GM12878 (cell line): ENCODE measurements around the gene MAMLD1. TPM values are rescaled to one million over a fixed set of nuclear protein-coding genes. Genes with fewer than 3 reads are reported as not detected.

Source experiments
- ATAC-seq: fragments of 200-7000 bp; cut with Tn5 transposase; 3 replicates; pipeline ENCODE4 v1.9.1; 2020; ENCODE audit warnings: mild to moderate bottlenecking, moderate library complexity
- BruUV-seq: library from RNA; stranded (reverse); fragments of 400-500 nt; replicated peaks from 2 replicates; lab custom pipeline; 2021; lab: Mats Ljungman, UMichigan
- CTCF ChIA-PET: fragments of 300-600 bp; sonication (Branson Sonifier 250); formaldehyde crosslinking; extraction: SDS; loops from one replicate; lab custom pipeline; 2021; ENCODE audit warnings: inconsistent platforms; lab: Yijun Ruan, JAX
- POLR2A ChIA-PET: fragments of 350-600 bp; formaldehyde crosslinking; extraction: SDS; loops from one replicate; lab custom pipeline; 2021; ENCODE audit warnings: inconsistent platforms; lab: Charles Lee
- RAD21 ChIA-PET: fragments of 300-600 bp; sonication (Branson Sonifier 250); formaldehyde crosslinking; loops from one replicate; lab custom pipeline; 2023; ENCODE audit warnings: antibody characterized with exemption; ENCODE audit not compliant: unreplicated experiment; lab: Charles Lee
- SMC1A ChIA-PET: fragments of 300-600 bp; sonication (Branson Sonifier 250); formaldehyde crosslinking; loops from one replicate; lab custom pipeline; 2023; ENCODE audit not compliant: unreplicated experiment, uncharacterized antibody; lab: Charles Lee
- DNase-seq: peaks from one replicate; pipeline ENCODE4 v3.0.0-alpha.2; 2011; ENCODE audit warnings: low read depth, low spot score
- FAIRE-seq: peaks from 3 replicates; lab custom pipeline; 2011; peaks lifted over from hg19 to GRCh38; lab: Jason Lieb, UNC
- H2AFZ ChIP-seq: 2 replicates; pipeline ENCODE4 v1.6.0; 2011; ENCODE audit warnings: low read depth, low read length, control low read depth; ENCODE audit not compliant: control insufficient read depth
- H3K27ac ChIP-seq: 2 replicates; pipeline ENCODE4 v1.5.1; 2011; ENCODE audit warnings: control low read depth; ENCODE audit not compliant: control insufficient read depth, insufficient read depth
- H3K27me3 ChIP-seq, 2 experiments: replicated peaks in 1 of 2; 2 replicates each; pipeline versions ENCODE4 v1.6.0 to v1.6.1; 2011; ENCODE audit warnings: low read length in 1 of 2; ENCODE audit not compliant: control insufficient read depth in 2 of 2, insufficient read depth in 2 of 2
- H3K36me3 ChIP-seq, 2 experiments: 2 replicates each; pipeline ENCODE4 v1.5.1; 2011; ENCODE audit warnings: low read length in 1 of 2; ENCODE audit not compliant: control insufficient read depth in 2 of 2, insufficient read depth in 2 of 2
- H3K4me1 ChIP-seq: 2 replicates; pipeline ENCODE4 v1.6.1; 2011; ENCODE audit warnings: mild to moderate bottlenecking, low read length, moderate library complexity, mixed read lengths; ENCODE audit not compliant: control insufficient read depth, insufficient read depth
- H3K4me2 ChIP-seq: 2 replicates; pipeline ENCODE4 v1.6.0; 2011; ENCODE audit warnings: control low read depth; ENCODE audit not compliant: control insufficient read depth, insufficient read depth
- H3K4me3 ChIP-seq: fragments of 200-600 bp; sonication (generic); 2 replicates; pipeline ENCODE4 v1.5.1; 2016
- H3K79me2 ChIP-seq: 2 replicates; pipeline ENCODE4 v1.6.0; 2011; ENCODE audit warnings: low read length; ENCODE audit not compliant: control insufficient read depth, insufficient read depth
- H3K9ac ChIP-seq: 2 replicates; pipeline ENCODE4 v1.8.0; 2011; ENCODE audit warnings: low read length, control low read depth, mixed read lengths; ENCODE audit not compliant: control insufficient read depth, insufficient read depth
- H3K9me3 ChIP-seq: replicated peaks from 3 replicates; pipeline ENCODE4 v1.5.1; 2011; ENCODE audit warnings: mild to moderate bottlenecking, low read length; ENCODE audit not compliant: control insufficient read depth, insufficient read depth
- H4K20me1 ChIP-seq: 2 replicates; pipeline ENCODE4 v1.6.0; 2011; ENCODE audit not compliant: control insufficient read depth, insufficient read depth
- ASH2L ChIP-seq: fragments of 300-600, 200-600 bp; sonication (generic); IDR thresholded peaks from 2 replicates; pipeline ENCODE4 v1.6.1; 2017; ENCODE audit warnings: low read depth, mild to moderate bottlenecking, borderline replicate concordance
- CBFB ChIP-seq: IDR thresholded peaks from 2 replicates; pipeline ENCODE4 v1.6.1; 2016; ENCODE audit warnings: antibody characterized with exemption, low read depth
- CHD2 ChIP-seq: IDR thresholded peaks from 2 replicates; pipeline ENCODE4 v1.6.1; 2011; ENCODE audit warnings: low read depth, low read length, improper control_type of control experiment, borderline replicate concordance
- CREB1 ChIP-seq: IDR thresholded peaks from 2 replicates; pipeline ENCODE4 v1.6.1; 2012; ENCODE audit warnings: low read depth, mild to moderate bottlenecking, inconsistent platforms
- EGR1 ChIP-seq, 2 experiments: IDR thresholded peaks; 1 replicate in 1 of 2; 2 replicates in 1 of 2; pipeline ENCODE4 v1.6.1; 2011 to 2012; ENCODE audit warnings: low read depth in 2 of 2, low read length in 2 of 2, borderline replicate concordance in 1 of 2, mild to moderate bottlenecking in 1 of 2, moderate library complexity in 1 of 2
- MTA2 ChIP-seq: fragments of 450-650 bp; IDR thresholded peaks from 2 replicates; pipeline ENCODE4 v1.6.1; 2016; ENCODE audit warnings: low read depth, mild to moderate bottlenecking, moderate library complexity
- NR2C1 ChIP-seq: fragments of 450-650 bp; IDR thresholded peaks from 2 replicates; pipeline ENCODE4 v1.6.1; 2017; ENCODE audit warnings: antibody characterized with exemption, mild to moderate bottlenecking, moderate library complexity
- PAX8 ChIP-seq: fragments of 450-650 bp; IDR thresholded peaks from 2 replicates; pipeline ENCODE4 v1.6.1; 2017; ENCODE audit warnings: mild to moderate bottlenecking, moderate library complexity
- SMAD1 ChIP-seq: fragments of 450-650 bp; IDR thresholded peaks from 2 replicates; pipeline ENCODE4 v1.6.1; 2018; ENCODE audit warnings: mild to moderate bottlenecking, low read depth; ENCODE audit not compliant: partially characterized antibody
- TARDBP ChIP-seq: IDR thresholded peaks from 2 replicates; pipeline ENCODE4 v1.6.1; 2016; ENCODE audit warnings: borderline replicate concordance
- TCF3 ChIP-seq: IDR thresholded peaks from 2 replicates; pipeline ENCODE4 v1.6.1; 2012; ENCODE audit warnings: low read depth, mild to moderate bottlenecking, low read length, borderline replicate concordance; ENCODE audit not compliant: insufficient read depth
- YBX1 ChIP-seq: fragments of 450-650 bp; IDR thresholded peaks from 2 replicates; pipeline ENCODE4 v1.6.1; 2016; ENCODE audit warnings: antibody characterized with exemption
- ZZZ3 ChIP-seq: IDR thresholded peaks from 2 replicates; pipeline ENCODE4 v1.6.1; 2011; ENCODE audit warnings: low read depth; ENCODE audit not compliant: control insufficient read depth, insufficient read length
- WGBS: methylation state at CpG from one replicate; pipeline ENCODE4 v1.1.6; 2016; ENCODE audit warnings: low lambda C conversion rate; ENCODE audit not compliant: insufficient replicate concordance, insufficient coverage; ENCODE audit errors: missing lambda C conversion rate; 5-methylcytosine and 5-hydroxymethylcytosine counted together
- in situ Hi-C: fragments of 300-500 bp; cut with MboI; formaldehyde crosslinking; loops from 9 replicates; pipeline ENCODE4 v1.14.3; 2018; ENCODE audit warnings: mixed read lengths
- intact Hi-C: fragments of 100-400 bp; cut with micrococcal nuclease; formaldehyde crosslinking; loops from one replicate; pipeline ENCODE4 v1.14.2; 2022; ENCODE audit not compliant: unreplicated experiment
- polyA plus RNA-seq, 11 experiments: library from polyadenylated mRNA; depleted of rRNA in 4 of 11; unstranded in 6 of 11; stranded (reverse) in 5 of 11; fragments of >200 nt; fragmentation: Nextera tagmentation in 4 of 11; fragmentation: Illumina TruSeq in 1 of 11; extraction: Ambion mirVana in 4 of 11; extraction: Trizol in 1 of 11; gene quantifications; 1 replicate in 1 of 11; 2 replicates in 10 of 11; pipeline versions ENCODE4 v1.2.1 to v1.2.3, GENCODE V29; 2011 to 2016; ENCODE audit warnings: inconsistent platforms in 2 of 11, missing spikeins in 2 of 11, low read depth in 1 of 11
- total RNA-seq, 4 experiments: library from RNA; depleted of rRNA in 3 of 4; stranded (reverse); fragments of >200 nt in 3 of 4; fragmentation: Illumina TruSeq in 1 of 4; extraction: Trizol in 1 of 4; gene quantifications; 2 replicates each; pipeline versions ENCODE4 v1.2.1 to v1.2.3, GENCODE V29; 2013 to 2021
- TF ChIP-seq, protein P1 (sequence below): fragments of 450-650 bp; IDR thresholded peaks from 2 replicates; pipeline ENCODE4 v1.6.1; 2017; ENCODE audit warnings: mild to moderate bottlenecking

Gene MAMLD1
- total and polyA plus RNA-seq, 10 of the 15 experiments (the other 5 are each of a cell fraction or from before 2014, with no cell fraction given), result 0.03 to 0.05 TPM; not detected in 8

DNA sequence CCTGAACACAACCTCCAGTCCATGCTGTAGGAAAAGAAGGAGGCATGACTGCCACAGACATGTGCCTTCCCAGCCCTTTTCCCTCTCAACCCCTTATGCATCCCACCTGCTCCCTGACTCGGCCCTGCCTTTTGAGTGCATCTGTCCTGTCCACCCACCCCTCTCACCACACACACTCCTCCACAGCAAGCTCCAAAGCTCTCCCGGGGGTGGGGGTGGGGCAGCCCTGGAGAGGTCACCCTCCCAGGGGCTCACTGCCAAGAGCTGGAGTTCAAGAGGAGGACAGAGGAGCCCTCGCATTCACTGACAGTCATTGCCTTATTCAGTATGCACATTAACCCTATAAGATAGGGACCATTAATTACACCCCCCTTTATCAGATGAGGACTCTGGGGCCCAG lies 46.6 kb upstream of the MAMLD1 start:
- TF ChIP-seq SMAD1 (no peak), CHD2 (no peak), MTA2 (no peak), ZZZ3 (no peak), CBFB (no peak), ASH2L (no peak), YBX1 (no peak), TARDBP (no peak), EGR1 (IDR thresholded peaks at IDR 0.05; ENCODE audit: borderline replicate concordance in 1 of 2, low read depth in 2 of 2, low read length in 2 of 2) (no peak), TCF3 (no peak), NR2C1 (no peak), PAX8 (no peak), CREB1 (no peak)
- TF ChIP-seq, protein P1, sequence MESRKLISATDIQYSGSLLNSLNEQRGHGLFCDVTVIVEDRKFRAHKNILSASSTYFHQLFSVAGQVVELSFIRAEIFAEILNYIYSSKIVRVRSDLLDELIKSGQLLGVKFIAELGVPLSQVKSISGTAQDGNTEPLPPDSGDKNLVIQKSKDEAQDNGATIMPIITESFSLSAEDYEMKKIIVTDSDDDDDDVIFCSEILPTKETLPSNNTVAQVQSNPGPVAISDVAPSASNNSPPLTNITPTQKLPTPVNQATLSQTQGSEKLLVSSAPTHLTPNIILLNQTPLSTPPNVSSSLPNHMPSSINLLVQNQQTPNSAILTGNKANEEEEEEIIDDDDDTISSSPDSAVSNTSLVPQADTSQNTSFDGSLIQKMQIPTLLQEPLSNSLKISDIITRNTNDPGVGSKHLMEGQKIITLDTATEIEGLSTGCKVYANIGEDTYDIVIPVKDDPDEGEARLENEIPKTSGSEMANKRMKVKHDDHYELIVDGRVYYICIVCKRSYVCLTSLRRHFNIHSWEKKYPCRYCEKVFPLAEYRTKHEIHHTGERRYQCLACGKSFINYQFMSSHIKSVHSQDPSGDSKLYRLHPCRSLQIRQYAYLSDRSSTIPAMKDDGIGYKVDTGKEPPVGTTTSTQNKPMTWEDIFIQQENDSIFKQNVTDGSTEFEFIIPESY, result no peak
- WGBS, result 2% methylated on average over 3 of the region's 3 CpGs

More for the DNA sequence above, 46.6 kb upstream of the MAMLD1 start:
- FAIRE-seq, result no peak
- intact Hi-C loops, result no loop called here
- ChIA-PET RAD21 (no interaction called here), CTCF (no interaction called here), POLR2A (no interaction called here), SMC1A (no interaction called here)
- BruUV-seq, result no TSS peak
- Histone ChIP-seq H3K27ac (no peak overlapping the region), H4K20me1 (no peaks in the 10 kb centered on the region), H3K27me3 (no peaks in the 10 kb centered on the region; a peak in 1 of 4 replicates), H3K4me1 (no peaks in the 10 kb centered on the region), H3K36me3 (no peaks in the 10 kb centered on the region), H3K4me2 (no peak overlapping the region), H3K9ac (no peak overlapping the region), H3K79me2 (no peaks in the 10 kb centered on the region), H3K4me3 (no peak overlapping the region), H3K9me3 (no peaks in the 10 kb centered on the region), H2AFZ (no peak overlapping the region)
- DNase-seq, result no peak
- ATAC-seq, result no peak
- in situ Hi-C loops, result no loop called here
